Thoracic aorta (tissue), 2 donors: Measurements from ENCODE around the gene HRH2. TPM values are rescaled to one million over a fixed set of nuclear protein-coding genes. Genes with fewer than 3 reads are reported as not detected.

ENCODE experiments used
- ATAC-seq: fragments of 150-250 bp; one replicate; pipeline ENCODE4 v1.8.0; 2017; ENCODE audit warnings: low read depth; ENCODE audit not compliant: insufficient number of reproducible peaks, low FRiP score
- DNase-seq: peaks from one replicate; pipeline ENCODE4 v3.0.0-alpha.2; 2020; ENCODE audit warnings: low spot score
- H3K27ac ChIP-seq, 2 donors: fragments of 200-600 bp; sonication (generic); 1 replicate in 1 of 2; 2 replicates in 1 of 2; pipeline ENCODE4 v1.5.1; 2016; ENCODE audit warnings: mild to moderate bottlenecking in 2 of 2, moderate library complexity in 2 of 2
- H3K27me3 ChIP-seq: fragments of 200-600 bp; sonication (generic); replicated peaks from 2 replicates; pipeline ENCODE4 v1.6.0; 2016; ENCODE audit warnings: mild to moderate bottlenecking; ENCODE audit not compliant: insufficient read depth
- H3K36me3 ChIP-seq: fragments of 200-600 bp; sonication (generic); one replicate; pipeline ENCODE4 v1.5.1; 2016
- H3K4me1 ChIP-seq, 2 donors: fragments of 200-600 bp; sonication (generic); 1 replicate in 1 of 2; 2 replicates in 1 of 2; pipeline versions ENCODE4 v1.5.1 to v1.6.0; 2016; ENCODE audit warnings: low read depth in 2 of 2, mild to moderate bottlenecking in 1 of 2; ENCODE audit not compliant: control insufficient read depth in 1 of 2
- H3K4me3 ChIP-seq: fragments of 200-600 bp; sonication (generic); 2 replicates; pipeline ENCODE4 v1.5.1; 2016; ENCODE audit warnings: mild to moderate bottlenecking
- H3K9me3 ChIP-seq: fragments of 200-600 bp; sonication (generic); 2 replicates; pipeline ENCODE4 v1.5.1; 2016
- CTCF ChIP-seq: fragments of 200-600 bp; sonication (generic); IDR thresholded peaks from one replicate; pipeline ENCODE4 v1.5.1; 2019; ENCODE audit warnings: antibody characterized with exemption
- total RNA-seq, 2 donors: library from RNA; depleted of rRNA; stranded (reverse); fragments of >200 nt; gene quantifications; one replicate each; pipeline versions ENCODE4 v1.1.0 to v1.2.3, GENCODE V29; 2016

HRH2 gene
- total RNA-seq, 2 donors from 2014 or later, result 8.8 to 23.1 TPM

- ATAC-seq (no peak), DNase-seq (no peak)
- H3K4me3 ChIP-seq, result no peak overlapping the region
- no peak overlapping the region for H3K27ac ChIP-seq
- no peak for TF ChIP-seq CTCF
- H3K36me3 ChIP-seq, result no peaks in the 10 kb centered on the region
- no peaks in the 10 kb centered on the region for H3K27me3 ChIP-seq
- no peaks in the 10 kb centered on the region for H3K9me3 ChIP-seq
- no peaks in the 10 kb centered on the region for H3K4me1 ChIP-seq
Observed at GRCh38 chr5:175627739-175628138, 30.1 kb upstream of the HRH2 start.

GRCh38 chr5:175628668-175629067 is 29.2 kb upstream of the HRH2 start:
- no peak for DNase-seq

GRCh38 chr5:175629261-175629660 is 28.6 kb upstream of the HRH2 start:
- ATAC-seq (no peak), DNase-seq (no peak)
- Histone ChIP-seq H3K36me3 (no peaks in the 10 kb centered on the region), H3K27me3 (no peaks in the 10 kb centered on the region), H3K9me3 (no peaks in the 10 kb centered on the region), H3K27ac (no peak overlapping the region), H3K4me3 (no peak overlapping the region), H3K4me1 (no peaks in the 10 kb centered on the region)
- no peak for TF ChIP-seq CTCF

More at GRCh38 chr5:175628668-175629067, 29.2 kb upstream of the HRH2 start:
- Histone ChIP-seq H3K36me3 (no peaks in the 10 kb centered on the region), H3K4me1 (no peaks in the 10 kb centered on the region), H3K9me3 (no peaks in the 10 kb centered on the region), H3K4me3 (no peak overlapping the region), H3K27ac (no peak overlapping the region), H3K27me3 (no peaks in the 10 kb centered on the region)
- no peak for ATAC-seq
- TF ChIP-seq CTCF, result no peak

DNA sequence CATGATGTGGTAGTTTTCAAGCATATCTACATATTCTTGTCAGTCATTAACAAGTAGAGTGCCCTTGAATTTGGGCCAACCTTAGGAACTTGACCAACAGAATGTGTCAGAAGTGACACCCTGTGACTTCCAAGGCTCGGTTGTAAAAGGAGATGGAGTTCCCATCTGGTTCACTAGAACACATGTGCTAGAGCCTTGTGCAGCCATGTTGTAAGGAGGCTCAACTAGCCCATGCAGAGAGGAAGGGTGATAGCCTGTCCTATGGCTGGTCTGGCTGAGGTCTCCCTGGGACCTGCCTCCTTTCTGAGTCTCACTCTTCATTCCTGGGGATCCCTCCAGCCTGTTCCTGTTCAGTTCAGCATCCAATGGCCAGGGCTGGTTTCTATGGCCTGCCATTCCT is 28.1 kb upstream of the HRH2 start:
- DNase-seq (no peak), ATAC-seq (no peak)
- no peaks in the 10 kb centered on the region for H3K27me3 ChIP-seq
- H3K4me1 ChIP-seq, result no peaks in the 10 kb centered on the region
- no peak for TF ChIP-seq CTCF
- H3K27ac ChIP-seq, result no peak overlapping the region
- H3K4me3 ChIP-seq, result no peak overlapping the region
- H3K9me3 ChIP-seq, result no peaks in the 10 kb centered on the region
- H3K36me3 ChIP-seq, result no peaks in the 10 kb centered on the region

- no peaks in the 10 kb centered on the region for H3K27me3 ChIP-seq
- TF ChIP-seq CTCF, result no peak
- no peaks in the 10 kb centered on the region for H3K36me3 ChIP-seq
- no peak for DNase-seq
- ATAC-seq, result no peak
- H3K27ac ChIP-seq, result no peak overlapping the region
- H3K9me3 ChIP-seq, result no peaks in the 10 kb centered on the region
- no peaks in the 10 kb centered on the region for H3K4me1 ChIP-seq
- no peak overlapping the region for H3K4me3 ChIP-seq
Observed at GRCh38 chr5:175635854-175636584, 21.9 kb upstream of the HRH2 start.
